ENCODE measurements around the gene NKX6-1.

Gene NKX6-1

DNA sequence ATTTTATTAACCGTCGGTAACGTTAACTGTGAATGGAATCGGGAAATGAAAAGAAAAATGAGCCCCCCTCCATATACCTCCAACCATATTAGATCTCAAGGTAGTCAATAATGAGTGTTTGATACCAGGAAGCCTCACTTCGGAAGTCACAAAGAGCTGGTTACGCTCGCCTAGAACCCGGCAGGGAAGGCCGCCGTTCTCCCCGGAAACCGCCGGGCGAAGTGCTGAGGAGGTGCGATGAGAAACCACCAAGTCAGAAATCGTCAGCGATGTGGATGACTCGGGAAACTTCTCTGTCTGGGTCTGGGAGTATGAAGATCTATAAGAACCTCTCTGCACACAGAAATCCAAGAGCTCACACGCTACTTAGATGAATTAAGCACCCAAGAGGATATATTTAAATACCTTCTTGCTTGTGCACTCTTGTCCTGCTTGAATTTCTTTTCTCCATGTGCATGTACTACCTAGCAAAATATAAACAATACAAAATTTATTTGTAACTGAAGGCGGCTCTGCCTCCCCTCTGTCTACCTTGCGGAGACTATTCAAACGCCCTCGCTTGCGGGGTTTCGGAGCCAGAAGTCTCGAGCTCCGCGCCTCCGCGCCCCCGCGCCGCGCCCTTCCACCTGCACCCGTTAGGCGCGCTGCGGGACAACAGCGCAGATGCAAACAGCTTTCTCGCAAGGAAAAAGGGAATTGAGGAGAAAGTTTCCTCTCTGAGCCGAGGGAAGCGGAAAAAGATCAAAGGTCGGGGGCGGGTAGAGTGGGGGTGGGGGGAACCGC is 17.8 kb downstream of the NKX6-1 start:
- DNase-seq, result no peak
- H3K27ac ChIP-seq (ENCODE audit: insufficient read depth, low read length, poor library complexity, severe bottlenecking), result no peak overlapping the region
- peaks cover 7% of the 10 kb centered on the region for H3K4me1 ChIP-seq (ENCODE audit: control insufficient read depth, insufficient read depth, low read length, poor library complexity, severe bottlenecking)
- H3K36me3 ChIP-seq (ENCODE audit: control insufficient read depth, insufficient read depth, low read length), result no peaks in the 10 kb centered on the region
- H3K9me3 ChIP-seq (ENCODE audit: control insufficient read depth, low read length), result no peaks in the 10 kb centered on the region
- peaks cover 34% of the 10 kb centered on the region for H3K27me3 ChIP-seq (replicated peaks; ENCODE audit: control insufficient read depth, insufficient read depth, low read length, poor library complexity, severe bottlenecking)
- no peak overlapping the region for H3K4me3 ChIP-seq (ENCODE audit: insufficient read depth, low read depth, low read length, poor library complexity, severe bottlenecking)

DNA sequence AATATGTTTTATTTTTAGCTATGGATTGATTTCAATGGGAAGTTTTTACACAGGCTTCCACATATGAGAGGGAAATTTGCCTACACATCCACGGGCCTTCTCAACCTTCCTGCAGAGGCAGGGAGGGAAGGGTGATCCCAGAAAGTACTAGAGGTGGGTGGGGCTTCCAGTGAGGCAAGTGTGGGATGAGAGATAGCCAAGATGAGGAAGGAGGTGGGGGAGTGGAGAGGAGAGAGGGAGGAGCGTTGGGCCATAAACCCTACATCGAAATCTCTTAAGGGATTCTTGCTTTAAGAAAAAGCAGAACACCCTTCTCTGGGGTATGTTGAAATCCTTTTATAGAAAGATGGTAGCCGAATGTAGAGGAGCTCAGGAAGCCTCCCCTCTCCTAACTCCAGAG is 19.0 kb downstream of the NKX6-1 start:
- Histone ChIP-seq H3K9me3 (ENCODE audit: control insufficient read depth, low read length) (no peaks in the 10 kb centered on the region), H3K36me3 (ENCODE audit: control insufficient read depth, insufficient read depth, low read length) (no peaks in the 10 kb centered on the region), H3K4me1 (ENCODE audit: control insufficient read depth, insufficient read depth, low read length, poor library complexity, severe bottlenecking) (peaks cover 7% of the 10 kb centered on the region), H3K27ac (ENCODE audit: insufficient read depth, low read length, poor library complexity, severe bottlenecking) (no peak overlapping the region), H3K4me3 (ENCODE audit: insufficient read depth, low read depth, low read length, poor library complexity, severe bottlenecking) (no peak overlapping the region), H3K27me3 (replicated peaks; ENCODE audit: control insufficient read depth, insufficient read depth, low read length, poor library complexity, severe bottlenecking) (peaks cover 34% of the 10 kb centered on the region)
- DNase-seq, result no peak

DNA sequence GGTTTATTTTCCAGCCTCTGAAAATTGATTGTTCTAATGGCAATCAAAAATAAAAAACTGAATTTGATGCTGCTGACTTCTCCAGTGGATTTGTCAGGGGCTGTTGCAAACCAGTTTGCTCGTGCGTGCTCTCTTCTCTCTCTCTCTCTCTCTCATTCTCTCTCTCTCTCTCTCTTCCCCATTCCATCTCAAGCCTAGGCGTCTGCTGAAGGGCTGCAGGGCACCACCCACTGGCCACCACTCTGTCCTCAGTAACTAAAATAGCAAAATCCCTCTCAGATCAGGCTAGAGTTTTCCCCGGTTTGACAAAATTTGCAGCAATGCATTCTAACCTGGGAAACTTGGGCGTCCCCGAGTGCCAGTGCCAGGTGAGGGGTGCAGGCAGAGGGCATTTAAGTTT is 19.4 kb downstream of the NKX6-1 start:
- Histone ChIP-seq H3K36me3 (ENCODE audit: control insufficient read depth, insufficient read depth, low read length) (no peaks in the 10 kb centered on the region), H3K27me3 (replicated peaks; ENCODE audit: control insufficient read depth, insufficient read depth, low read length, poor library complexity, severe bottlenecking) (peaks cover 34% of the 10 kb centered on the region)

DNA sequence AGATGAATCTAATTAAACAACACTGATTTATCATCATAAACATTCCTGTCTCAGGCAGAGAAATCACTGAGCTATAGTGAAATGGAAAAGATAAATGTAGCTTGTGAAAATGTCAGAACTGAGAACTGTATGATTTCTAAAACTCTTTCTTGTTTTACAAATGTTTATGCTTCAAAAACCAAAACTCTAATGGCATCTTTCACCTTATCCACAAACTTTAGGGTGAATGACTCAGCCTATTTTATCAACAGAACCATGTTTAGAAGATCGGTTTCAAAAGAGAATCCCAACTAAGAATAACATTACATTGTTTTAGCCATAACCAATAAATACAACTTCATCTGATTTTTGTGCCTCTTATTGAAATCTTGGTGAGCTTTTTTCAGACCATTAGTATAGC is 21.4 kb downstream of the NKX6-1 start:
- no peaks in the 10 kb centered on the region for H3K36me3 ChIP-seq (ENCODE audit: control insufficient read depth, insufficient read depth, low read length)
- peaks cover 22% of the 10 kb centered on the region for H3K27me3 ChIP-seq (replicated peaks; ENCODE audit: control insufficient read depth, insufficient read depth, low read length, poor library complexity, severe bottlenecking)
- H3K4me1 ChIP-seq (ENCODE audit: control insufficient read depth, insufficient read depth, low read length, poor library complexity, severe bottlenecking), result peaks cover 4% of the 10 kb centered on the region
- H3K27ac ChIP-seq (ENCODE audit: insufficient read depth, low read length, poor library complexity, severe bottlenecking), result no peak overlapping the region
- no peak for DNase-seq
- no peak overlapping the region for H3K4me3 ChIP-seq (ENCODE audit: insufficient read depth, low read depth, low read length, poor library complexity, severe bottlenecking)
- no peaks in the 10 kb centered on the region for H3K9me3 ChIP-seq (ENCODE audit: control insufficient read depth, low read length)

More for the DNA sequence above, 19.4 kb downstream of the NKX6-1 start:
- no peak overlapping the region for H3K27ac ChIP-seq (ENCODE audit: insufficient read depth, low read length, poor library complexity, severe bottlenecking)
- no peak for DNase-seq
- H3K9me3 ChIP-seq (ENCODE audit: control insufficient read depth, low read length), result no peaks in the 10 kb centered on the region
- H3K4me1 ChIP-seq (ENCODE audit: control insufficient read depth, insufficient read depth, low read length, poor library complexity, severe bottlenecking), result peaks cover 7% of the 10 kb centered on the region
- no peak overlapping the region for H3K4me3 ChIP-seq (ENCODE audit: insufficient read depth, low read depth, low read length, poor library complexity, severe bottlenecking)

DNA sequence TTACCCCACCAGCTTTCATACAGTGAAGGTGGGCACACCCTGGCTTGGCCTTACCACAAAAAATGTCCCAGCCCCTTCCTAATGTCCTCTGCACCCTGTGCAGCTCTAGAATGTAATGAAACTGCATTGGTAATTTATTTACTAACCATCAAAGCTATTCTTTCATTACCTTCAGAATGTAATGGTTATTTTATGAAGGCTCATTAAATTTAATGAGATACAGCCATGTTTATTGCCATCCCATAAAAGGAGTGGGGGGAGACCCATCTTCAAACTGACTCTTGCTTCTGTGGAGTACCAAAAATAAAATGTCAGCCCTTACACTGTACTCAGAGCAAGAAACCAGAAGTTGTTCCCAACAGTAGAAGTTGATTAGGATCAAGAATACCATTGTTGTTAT is 25.0 kb downstream of the NKX6-1 start:
- no peaks in the 10 kb centered on the region for H3K36me3 ChIP-seq (ENCODE audit: control insufficient read depth, insufficient read depth, low read length)
- H3K4me3 ChIP-seq (ENCODE audit: insufficient read depth, low read depth, low read length, poor library complexity, severe bottlenecking), result no peak overlapping the region
- no peak overlapping the region for H3K27ac ChIP-seq (ENCODE audit: insufficient read depth, low read length, poor library complexity, severe bottlenecking)
- DNase-seq, result no peak
- H3K27me3 ChIP-seq (replicated peaks; ENCODE audit: control insufficient read depth, insufficient read depth, low read length, poor library complexity, severe bottlenecking), result peaks cover 3% of the 10 kb centered on the region
- H3K9me3 ChIP-seq (ENCODE audit: control insufficient read depth, low read length), result no peaks in the 10 kb centered on the region
- H3K4me1 ChIP-seq (ENCODE audit: control insufficient read depth, insufficient read depth, low read length, poor library complexity, severe bottlenecking), result no peaks in the 10 kb centered on the region

DNA sequence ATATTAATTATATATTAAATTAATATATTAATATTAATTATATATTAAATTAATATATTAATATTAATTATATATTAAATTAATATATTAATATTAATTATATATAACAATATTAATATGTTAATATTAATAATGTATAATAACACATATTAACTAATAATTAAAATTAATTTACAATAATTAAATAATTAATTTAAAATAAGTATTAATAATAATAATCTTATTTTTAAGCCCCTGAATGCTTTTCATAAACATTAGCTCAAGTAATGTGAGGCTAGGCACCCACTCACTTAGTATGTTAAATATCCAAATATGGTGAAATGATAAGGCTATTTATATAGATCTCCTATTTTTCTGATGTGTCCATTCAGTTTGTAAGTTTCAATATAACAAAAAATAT is 26.9 kb downstream of the NKX6-1 start:
- Histone ChIP-seq H3K4me1 (ENCODE audit: control insufficient read depth, insufficient read depth, low read length, poor library complexity, severe bottlenecking) (no peaks in the 10 kb centered on the region), H3K27me3 (replicated peaks; ENCODE audit: control insufficient read depth, insufficient read depth, low read length, poor library complexity, severe bottlenecking) (no peaks in the 10 kb centered on the region), H3K9me3 (ENCODE audit: control insufficient read depth, low read length) (no peaks in the 10 kb centered on the region), H3K4me3 (ENCODE audit: insufficient read depth, low read depth, low read length, poor library complexity, severe bottlenecking) (no peak overlapping the region), H3K36me3 (ENCODE audit: control insufficient read depth, insufficient read depth, low read length) (no peaks in the 10 kb centered on the region), H3K27ac (ENCODE audit: insufficient read depth, low read length, poor library complexity, severe bottlenecking) (no peak overlapping the region)
- no peak for DNase-seq

DNA sequence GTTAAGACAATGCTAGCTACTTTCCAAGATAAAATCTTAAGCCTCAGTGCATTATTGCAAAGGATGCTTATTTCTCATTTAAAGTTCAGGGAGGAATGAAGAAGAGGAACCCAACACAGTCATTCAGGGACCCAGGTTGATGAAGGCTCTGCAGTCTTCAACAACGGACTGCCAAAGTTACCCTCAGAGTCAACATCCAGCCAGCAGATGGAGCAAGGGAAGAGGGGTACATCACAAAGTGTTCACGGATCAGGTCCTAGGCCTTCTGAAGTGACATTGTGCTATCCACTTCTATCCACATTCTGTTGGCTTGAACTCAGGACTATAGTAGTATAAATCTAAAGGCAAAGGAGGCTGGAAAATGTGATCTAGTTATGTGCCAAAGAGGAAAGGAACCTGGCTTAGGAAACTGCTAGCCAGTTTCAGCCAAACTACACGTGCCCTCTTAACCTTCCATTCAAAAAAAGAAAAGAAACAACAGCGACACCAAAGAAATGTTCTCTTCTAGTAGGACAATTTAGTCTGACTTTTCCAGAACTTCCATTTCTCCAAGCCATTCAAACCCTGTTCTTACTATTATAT is 28.8 kb downstream of the NKX6-1 start:
- Histone ChIP-seq H3K4me1 (ENCODE audit: control insufficient read depth, insufficient read depth, low read length, poor library complexity, severe bottlenecking) (no peaks in the 10 kb centered on the region), H3K36me3 (ENCODE audit: control insufficient read depth, insufficient read depth, low read length) (no peaks in the 10 kb centered on the region), H3K9me3 (ENCODE audit: control insufficient read depth, low read length) (no peaks in the 10 kb centered on the region), H3K27me3 (replicated peaks; ENCODE audit: control insufficient read depth, insufficient read depth, low read length, poor library complexity, severe bottlenecking) (no peaks in the 10 kb centered on the region), H3K4me3 (ENCODE audit: insufficient read depth, low read depth, low read length, poor library complexity, severe bottlenecking) (no peak overlapping the region), H3K27ac (ENCODE audit: insufficient read depth, low read length, poor library complexity, severe bottlenecking) (no peak overlapping the region)
- no peak for DNase-seq

DNA sequence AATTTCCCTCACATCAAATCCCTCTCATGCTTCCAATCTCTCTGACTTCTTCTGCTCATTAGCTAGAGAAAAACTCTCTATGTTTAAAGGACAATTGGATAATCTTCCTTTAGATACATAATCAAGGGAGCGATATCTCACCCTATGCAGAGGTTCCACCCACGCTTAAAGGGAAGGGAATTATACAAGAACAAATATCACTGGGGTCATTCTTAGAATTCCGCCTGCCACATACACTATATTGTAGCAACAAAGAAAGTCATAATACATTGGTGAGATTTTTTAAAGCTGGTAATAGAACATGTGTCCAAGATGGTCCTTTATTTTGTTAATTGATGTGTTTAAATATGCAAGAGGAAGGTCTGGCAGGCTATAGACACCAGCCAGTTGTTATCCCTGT is 31.5 kb downstream of the NKX6-1 start:
- no peak overlapping the region for H3K4me3 ChIP-seq (ENCODE audit: insufficient read depth, low read depth, low read length, poor library complexity, severe bottlenecking)
- H3K36me3 ChIP-seq (ENCODE audit: control insufficient read depth, insufficient read depth, low read length), result no peaks in the 10 kb centered on the region
- no peaks in the 10 kb centered on the region for H3K4me1 ChIP-seq (ENCODE audit: control insufficient read depth, insufficient read depth, low read length, poor library complexity, severe bottlenecking)
- no peaks in the 10 kb centered on the region for H3K9me3 ChIP-seq (ENCODE audit: control insufficient read depth, low read length)
- no peaks in the 10 kb centered on the region for H3K27me3 ChIP-seq (replicated peaks; ENCODE audit: control insufficient read depth, insufficient read depth, low read length, poor library complexity, severe bottlenecking)
- H3K27ac ChIP-seq (ENCODE audit: insufficient read depth, low read length, poor library complexity, severe bottlenecking), result no peak overlapping the region
- DNase-seq, result no peak

DNA sequence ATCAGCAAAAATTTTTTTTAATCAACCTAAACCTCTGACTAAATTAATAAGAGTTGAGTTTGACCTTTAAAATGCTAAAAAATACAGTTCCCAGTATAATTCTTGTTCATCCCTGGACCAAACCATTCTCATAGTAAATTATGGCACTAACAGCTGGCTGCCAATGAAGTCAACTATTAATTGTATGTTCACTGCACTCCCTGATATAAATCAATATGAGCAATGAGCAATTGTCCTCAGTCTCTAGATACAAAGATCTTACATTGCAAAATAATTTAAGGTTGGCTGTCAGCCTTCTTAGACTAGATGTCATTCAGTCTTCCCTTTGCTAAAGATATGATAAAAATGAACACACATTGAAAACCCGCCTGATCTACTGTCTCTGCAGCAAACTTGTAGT is 39.3 kb downstream of the NKX6-1 start:
- no peaks in the 10 kb centered on the region for H3K36me3 ChIP-seq (ENCODE audit: control insufficient read depth, insufficient read depth, low read length)
- H3K27ac ChIP-seq (ENCODE audit: insufficient read depth, low read length, poor library complexity, severe bottlenecking), result no peak overlapping the region
- H3K27me3 ChIP-seq (replicated peaks; ENCODE audit: control insufficient read depth, insufficient read depth, low read length, poor library complexity, severe bottlenecking), result no peaks in the 10 kb centered on the region
- no peaks in the 10 kb centered on the region for H3K4me1 ChIP-seq (ENCODE audit: control insufficient read depth, insufficient read depth, low read length, poor library complexity, severe bottlenecking)
- DNase-seq, result no peak
- no peak overlapping the region for H3K4me3 ChIP-seq (ENCODE audit: insufficient read depth, low read depth, low read length, poor library complexity, severe bottlenecking)
- H3K9me3 ChIP-seq (ENCODE audit: control insufficient read depth, low read length), result no peaks in the 10 kb centered on the region

DNA sequence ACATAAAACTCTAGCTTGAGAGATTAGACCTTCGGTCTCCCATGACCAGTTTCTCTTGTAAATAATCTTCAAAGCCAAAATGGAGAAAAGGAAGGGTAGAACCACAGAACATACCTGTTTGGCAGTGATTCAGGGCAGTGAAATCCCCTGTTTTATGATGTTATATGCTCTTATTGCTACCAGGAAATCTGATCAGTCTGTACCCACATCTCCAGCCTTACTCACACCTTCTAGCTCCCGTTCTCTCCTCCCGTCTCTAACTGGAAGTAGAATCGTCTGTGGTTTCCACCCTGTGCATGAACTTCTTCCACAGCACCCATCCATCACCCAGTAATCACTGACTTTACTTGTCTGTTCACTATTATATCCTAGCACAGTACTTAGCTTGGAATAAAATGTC is 42.9 kb downstream of the NKX6-1 start:
- H3K4me3 ChIP-seq (ENCODE audit: insufficient read depth, low read depth, low read length, poor library complexity, severe bottlenecking), result no peak overlapping the region
- H3K27me3 ChIP-seq (replicated peaks; ENCODE audit: control insufficient read depth, insufficient read depth, low read length, poor library complexity, severe bottlenecking), result no peaks in the 10 kb centered on the region
- H3K9me3 ChIP-seq (ENCODE audit: control insufficient read depth, low read length), result no peaks in the 10 kb centered on the region
- no peak overlapping the region for H3K27ac ChIP-seq (ENCODE audit: insufficient read depth, low read length, poor library complexity, severe bottlenecking)
- no peaks in the 10 kb centered on the region for H3K4me1 ChIP-seq (ENCODE audit: control insufficient read depth, insufficient read depth, low read length, poor library complexity, severe bottlenecking)
- no peak for DNase-seq
- H3K36me3 ChIP-seq (ENCODE audit: control insufficient read depth, insufficient read depth, low read length), result no peaks in the 10 kb centered on the region

Data from effector memory CD4-positive, alpha-beta T cell (primary cell).